Liver (tissue), 9 donors: Measurements from ENCODE around the gene FXYD2. TPM values are rescaled to one million over a fixed set of nuclear protein-coding genes. Genes with fewer than 3 reads are reported as not detected.

Experiments used
- DNase-seq: peaks from one replicate; pipeline ENCODE4 v3.0.0-alpha.2; 2017; ENCODE audit warnings: low spot score
- H3K27ac ChIP-seq, 2 donors: one replicate each; pipeline ENCODE4 v1.7.0; 2013; ENCODE audit warnings: inconsistent platforms in 2 of 2, low read length in 2 of 2, control low read depth in 1 of 2, low read depth in 1 of 2, mild to moderate bottlenecking in 1 of 2
- H3K27me3 ChIP-seq, 4 donors: one replicate each; pipeline versions ENCODE4 v1.6.1 to v1.7.0; 2013; ENCODE audit warnings: low read length in 3 of 4, inconsistent platforms in 1 of 4, mild to moderate bottlenecking in 1 of 4, moderate library complexity in 1 of 4; ENCODE audit not compliant: control insufficient read depth in 4 of 4, insufficient read depth in 4 of 4
- H3K36me3 ChIP-seq, 4 donors: one replicate each; pipeline versions ENCODE4 v1.6.1 to v1.7.0; 2013; ENCODE audit warnings: low read length in 3 of 4, mild to moderate bottlenecking in 3 of 4, low read depth in 1 of 4, moderate library complexity in 1 of 4; ENCODE audit not compliant: control insufficient read depth in 4 of 4, insufficient read depth in 3 of 4
- H3K4me1 ChIP-seq, 4 donors: one replicate each; pipeline versions ENCODE4 v1.6.1 to v1.7.0; 2013; ENCODE audit warnings: low read length in 3 of 4, mild to moderate bottlenecking in 3 of 4, moderate library complexity in 1 of 4; ENCODE audit not compliant: control insufficient read depth in 4 of 4, insufficient read depth in 4 of 4
- H3K4me3 ChIP-seq, 3 donors: one replicate each; pipeline versions ENCODE4 v1.6.1 to v1.7.0; 2013; ENCODE audit warnings: low read length in 3 of 3, control low read depth in 1 of 3, low read depth in 1 of 3, mild to moderate bottlenecking in 1 of 3
- H3K9ac ChIP-seq, 2 donors: one replicate each; pipeline ENCODE4 v1.7.0; 2013; ENCODE audit warnings: low read length in 2 of 2, mild to moderate bottlenecking in 2 of 2, moderate library complexity in 2 of 2, control low read depth in 1 of 2, low read depth in 1 of 2
- H3K9me3 ChIP-seq, 4 donors: one replicate each; pipeline versions ENCODE4 v1.6.1 to v1.7.0; 2013; ENCODE audit warnings: low read length in 3 of 4; ENCODE audit not compliant: control insufficient read depth in 4 of 4
- EGR1 ChIP-seq, 2 donors: IDR thresholded peaks; 2 replicates each; pipeline ENCODE4 v1.6.1; 2016 to 2018; ENCODE audit warnings: antibody characterized with exemption in 2 of 2, low read depth in 2 of 2
- FOXA1 ChIP-seq: IDR thresholded peaks from 2 replicates; pipeline ENCODE4 v1.6.1; 2016; ENCODE audit warnings: antibody characterized with exemption
- FOXA2 ChIP-seq: IDR thresholded peaks from 2 replicates; pipeline ENCODE4 v1.6.1; 2016; ENCODE audit warnings: antibody characterized with exemption
- GABPA ChIP-seq, 2 donors: IDR thresholded peaks in 1 of 2; conservative IDR thresholded peaks in 1 of 2; 2 replicates each; pipeline ENCODE4 v1.6.1; 2016; ENCODE audit warnings: antibody characterized with exemption in 2 of 2, mild to moderate bottlenecking in 1 of 2, moderate library complexity in 1 of 2
- HNF4A ChIP-seq, 2 donors: conservative IDR thresholded peaks; 2 replicates each; pipeline ENCODE4 v1.6.1; 2016; ENCODE audit warnings: antibody characterized with exemption in 2 of 2, mild to moderate bottlenecking in 2 of 2
- HNF4G ChIP-seq: IDR thresholded peaks from 2 replicates; pipeline ENCODE4 v1.6.1; 2016; ENCODE audit warnings: antibody characterized with exemption
- RAD21 ChIP-seq, 2 donors: IDR thresholded peaks; 2 replicates each; pipeline ENCODE4 v1.6.1; 2016; ENCODE audit warnings: antibody characterized with exemption in 2 of 2, mild to moderate bottlenecking in 2 of 2
- RXRA ChIP-seq, 2 donors: IDR thresholded peaks; 2 replicates each; pipeline ENCODE4 v1.6.1; 2017 to 2018; ENCODE audit warnings: antibody characterized with exemption in 2 of 2, mild to moderate bottlenecking in 1 of 2
- SP1 ChIP-seq: IDR thresholded peaks from 2 replicates; pipeline ENCODE4 v1.6.1; 2018; ENCODE audit warnings: antibody characterized with exemption, mild to moderate bottlenecking
- TAF1 ChIP-seq: conservative IDR thresholded peaks from 2 replicates; pipeline ENCODE4 v1.6.1; 2016; ENCODE audit warnings: antibody characterized with exemption, mild to moderate bottlenecking
- YY1 ChIP-seq: IDR thresholded peaks from 2 replicates; pipeline ENCODE4 v1.6.1; 2016; ENCODE audit warnings: antibody characterized with exemption, mild to moderate bottlenecking
- WGBS: extraction: QIAGEN DNeasy Blood & Tissue Kit; methylation state at CpG from one replicate; pipeline ENCODE4 v1.1.7; 2013; 5-methylcytosine and 5-hydroxymethylcytosine counted together
- polyA plus RNA-seq, 2 donors: library from polyadenylated mRNA; stranded (reverse) in 1 of 2; unstranded in 1 of 2; fragments of 200-250 nt in 1 of 2; fragments of >200 nt in 1 of 2; fragmentation: Nextera tagmentation in 1 of 2; extraction: Ambion mirVana in 1 of 2; gene quantifications; one replicate each; pipeline versions ENCODE4 v1.2.1 to v1.2.3, GENCODE V29; 2013 to 2015
- total RNA-seq, 2 donors: library from RNA; depleted of rRNA; stranded (reverse); fragments of >200 nt; gene quantifications; one replicate each; pipeline ENCODE4 v1.2.3, GENCODE V29; 2014
- TF ChIP-seq, protein P1 (sequence below): IDR thresholded peaks from 2 replicates; pipeline ENCODE4 v1.6.1; 2016; ENCODE audit warnings: antibody characterized with exemption
- TF ChIP-seq, protein P2 (sequence below): IDR thresholded peaks from 2 replicates; pipeline ENCODE4 v1.6.1; 2016; ENCODE audit warnings: antibody characterized with exemption, mild to moderate bottlenecking
- TF ChIP-seq, protein P3 (sequence below): IDR thresholded peaks from 2 replicates; pipeline ENCODE4 v1.6.1; 2016; ENCODE audit warnings: antibody characterized with exemption
- TF ChIP-seq, protein P4 (sequence below): IDR thresholded peaks from 2 replicates; pipeline ENCODE4 v1.6.1; 2016; ENCODE audit warnings: antibody characterized with exemption
- donor health status: healthy.
- donor health status: healthy.
- donor health status: healthy.
- donor health status: healthy.
- donor health status: healthy.

Gene FXYD2
- total and polyA plus RNA-seq, 4 donors: 20.2 to 105 (median 41.8) TPM

DNA sequence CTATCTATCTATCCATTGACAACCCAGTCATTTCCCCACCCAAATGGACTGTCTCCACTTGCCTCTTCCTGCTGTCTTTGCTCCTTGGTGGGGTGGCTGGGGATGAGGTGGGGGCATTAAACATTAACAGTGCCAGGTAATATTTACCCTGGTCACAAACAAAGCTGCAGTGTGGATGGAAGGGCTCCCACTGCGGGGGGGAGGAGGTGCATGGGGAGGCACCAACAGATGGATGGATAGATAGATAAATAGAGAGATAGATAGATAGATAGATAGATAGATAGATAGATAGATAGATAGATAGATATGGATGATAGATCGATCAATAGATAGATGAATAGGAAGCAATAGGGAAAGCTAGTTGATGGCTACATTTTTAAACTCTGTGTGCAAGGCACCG is 2.3 kb upstream of the FXYD2 start:
- no peak overlapping the region for H3K27ac ChIP-seq
- H3K4me3 ChIP-seq: no peak overlapping the region
- TF ChIP-seq SP1 (no peak), FOXA2 (no peak), HNF4A (conservative IDR thresholded peaks at IDR 0.05) (no peak), GABPA (IDR thresholded peaks at IDR 0.05 in 1 of 2, conservative IDR thresholded peaks at IDR 0.05 in 1 of 2) (no peak), TAF1 (no peak), HNF4G (no peak), FOXA1 (no peak), RAD21 (IDR thresholded peaks at IDR 0.05) (no peak)
- TF ChIP-seq, protein P1, sequence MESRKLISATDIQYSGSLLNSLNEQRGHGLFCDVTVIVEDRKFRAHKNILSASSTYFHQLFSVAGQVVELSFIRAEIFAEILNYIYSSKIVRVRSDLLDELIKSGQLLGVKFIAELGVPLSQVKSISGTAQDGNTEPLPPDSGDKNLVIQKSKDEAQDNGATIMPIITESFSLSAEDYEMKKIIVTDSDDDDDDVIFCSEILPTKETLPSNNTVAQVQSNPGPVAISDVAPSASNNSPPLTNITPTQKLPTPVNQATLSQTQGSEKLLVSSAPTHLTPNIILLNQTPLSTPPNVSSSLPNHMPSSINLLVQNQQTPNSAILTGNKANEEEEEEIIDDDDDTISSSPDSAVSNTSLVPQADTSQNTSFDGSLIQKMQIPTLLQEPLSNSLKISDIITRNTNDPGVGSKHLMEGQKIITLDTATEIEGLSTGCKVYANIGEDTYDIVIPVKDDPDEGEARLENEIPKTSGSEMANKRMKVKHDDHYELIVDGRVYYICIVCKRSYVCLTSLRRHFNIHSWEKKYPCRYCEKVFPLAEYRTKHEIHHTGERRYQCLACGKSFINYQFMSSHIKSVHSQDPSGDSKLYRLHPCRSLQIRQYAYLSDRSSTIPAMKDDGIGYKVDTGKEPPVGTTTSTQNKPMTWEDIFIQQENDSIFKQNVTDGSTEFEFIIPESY: no peak
- TF ChIP-seq, protein P2, sequence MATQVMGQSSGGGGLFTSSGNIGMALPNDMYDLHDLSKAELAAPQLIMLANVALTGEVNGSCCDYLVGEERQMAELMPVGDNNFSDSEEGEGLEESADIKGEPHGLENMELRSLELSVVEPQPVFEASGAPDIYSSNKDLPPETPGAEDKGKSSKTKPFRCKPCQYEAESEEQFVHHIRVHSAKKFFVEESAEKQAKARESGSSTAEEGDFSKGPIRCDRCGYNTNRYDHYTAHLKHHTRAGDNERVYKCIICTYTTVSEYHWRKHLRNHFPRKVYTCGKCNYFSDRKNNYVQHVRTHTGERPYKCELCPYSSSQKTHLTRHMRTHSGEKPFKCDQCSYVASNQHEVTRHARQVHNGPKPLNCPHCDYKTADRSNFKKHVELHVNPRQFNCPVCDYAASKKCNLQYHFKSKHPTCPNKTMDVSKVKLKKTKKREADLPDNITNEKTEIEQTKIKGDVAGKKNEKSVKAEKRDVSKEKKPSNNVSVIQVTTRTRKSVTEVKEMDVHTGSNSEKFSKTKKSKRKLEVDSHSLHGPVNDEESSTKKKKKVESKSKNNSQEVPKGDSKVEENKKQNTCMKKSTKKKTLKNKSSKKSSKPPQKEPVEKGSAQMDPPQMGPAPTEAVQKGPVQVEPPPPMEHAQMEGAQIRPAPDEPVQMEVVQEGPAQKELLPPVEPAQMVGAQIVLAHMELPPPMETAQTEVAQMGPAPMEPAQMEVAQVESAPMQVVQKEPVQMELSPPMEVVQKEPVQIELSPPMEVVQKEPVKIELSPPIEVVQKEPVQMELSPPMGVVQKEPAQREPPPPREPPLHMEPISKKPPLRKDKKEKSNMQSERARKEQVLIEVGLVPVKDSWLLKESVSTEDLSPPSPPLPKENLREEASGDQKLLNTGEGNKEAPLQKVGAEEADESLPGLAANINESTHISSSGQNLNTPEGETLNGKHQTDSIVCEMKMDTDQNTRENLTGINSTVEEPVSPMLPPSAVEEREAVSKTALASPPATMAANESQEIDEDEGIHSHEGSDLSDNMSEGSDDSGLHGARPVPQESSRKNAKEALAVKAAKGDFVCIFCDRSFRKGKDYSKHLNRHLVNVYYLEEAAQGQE: no peak
- TF ChIP-seq, protein P3, sequence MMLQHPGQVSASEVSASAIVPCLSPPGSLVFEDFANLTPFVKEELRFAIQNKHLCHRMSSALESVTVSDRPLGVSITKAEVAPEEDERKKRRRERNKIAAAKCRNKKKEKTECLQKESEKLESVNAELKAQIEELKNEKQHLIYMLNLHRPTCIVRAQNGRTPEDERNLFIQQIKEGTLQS: no peak
- peaks cover 0 to 16% (median 4%) of the 10 kb centered on the region in 4 donors for H3K4me1 ChIP-seq
- no peaks in the 10 kb centered on the region for H3K36me3 ChIP-seq
- peak; percentile 36 for DNase-seq
- H3K27me3 ChIP-seq: no peaks in the 10 kb centered on the region
- no peaks in the 10 kb centered on the region for H3K9me3 ChIP-seq
- H3K9ac ChIP-seq: no peak overlapping the region
- 56% methylated on average over 3 of the region's 3 CpGs for WGBS

DNA sequence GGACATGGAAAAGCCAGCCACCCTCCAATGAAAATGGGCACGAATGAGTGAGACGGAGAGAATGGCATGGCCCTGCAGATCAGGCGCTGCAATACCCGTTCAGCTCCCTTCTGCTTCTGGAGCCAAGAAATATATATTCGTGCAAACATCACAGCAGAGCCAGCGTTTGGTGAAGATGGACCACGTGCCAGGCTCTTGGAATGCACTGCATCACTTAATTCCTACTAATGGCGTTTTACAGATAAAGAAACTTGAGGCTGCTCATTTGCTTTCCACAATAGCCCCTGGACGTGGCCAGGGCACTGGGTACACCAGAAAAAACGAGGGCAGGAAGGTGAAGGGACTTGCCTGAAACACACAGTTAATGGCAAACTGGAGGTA is 1.6 kb upstream of the FXYD2 start:
- DNase-seq: peak; percentile 28
- no peaks in the 10 kb centered on the region for H3K9me3 ChIP-seq
- H3K27ac ChIP-seq: no peak overlapping the region
- WGBS: 57% methylated on average over 10 of the region's 10 CpGs
- peaks cover 0 to 16% (median 4%) of the 10 kb centered on the region in 4 donors for H3K4me1 ChIP-seq
- TF ChIP-seq HNF4G: no peak
- no peak for TF ChIP-seq RAD21 (IDR thresholded peaks at IDR 0.05)
- TF ChIP-seq, protein P1: no peak
- no peak for TF ChIP-seq YY1
- no peak for TF ChIP-seq SP1
- no peak for TF ChIP-seq RXRA (IDR thresholded peaks at IDR 0.05)
- TF ChIP-seq FOXA1: no peak
- TF ChIP-seq FOXA2: no peak
- TF ChIP-seq, protein P4, sequence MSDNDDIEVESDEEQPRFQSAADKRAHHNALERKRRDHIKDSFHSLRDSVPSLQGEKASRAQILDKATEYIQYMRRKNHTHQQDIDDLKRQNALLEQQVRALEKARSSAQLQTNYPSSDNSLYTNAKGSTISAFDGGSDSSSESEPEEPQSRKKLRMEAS: no peak
- no peak for TF ChIP-seq EGR1 (IDR thresholded peaks at IDR 0.05; ENCODE audit: low read depth in 2 of 2)
- no peaks in the 10 kb centered on the region for H3K36me3 ChIP-seq
- H3K9ac ChIP-seq: no peak overlapping the region
- H3K27me3 ChIP-seq: no peaks in the 10 kb centered on the region
- H3K4me3 ChIP-seq: no peak overlapping the region
